Erythroblast (primary cell): ENCODE results near the gene GCLM.

ENCODE experiments used
- GATA1 ChIP-seq: IDR thresholded peaks from 2 replicates; pipeline ENCODE4 v1.6.1; 2011; ENCODE audit warnings: low read depth, mild to moderate bottlenecking, control low read depth, low read length, moderate library complexity
- POLR2A ChIP-seq: IDR thresholded peaks from 2 replicates; pipeline ENCODE4 v1.6.1; 2011; ENCODE audit warnings: mild to moderate bottlenecking, low read length

DNA sequence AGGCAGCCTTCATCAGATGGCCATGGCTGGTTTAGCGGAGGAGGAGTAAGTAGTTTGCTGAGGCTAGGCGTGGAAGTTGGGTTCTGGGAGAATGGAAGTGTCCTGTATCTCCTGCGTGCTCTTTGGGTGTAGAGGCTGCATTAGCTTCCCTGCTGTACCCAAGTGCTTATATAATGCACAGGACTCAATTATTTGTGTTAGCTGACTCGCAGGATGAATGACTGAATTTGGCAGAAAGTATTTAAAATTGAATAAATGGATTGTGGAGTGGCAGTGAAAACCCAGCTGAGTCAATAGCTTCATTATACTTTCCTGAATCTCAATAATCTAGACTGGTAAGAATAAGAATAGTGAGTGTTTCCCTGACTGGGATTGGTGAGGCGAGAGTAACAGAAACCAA lies 44.0 kb downstream of the GCLM start:
- TF ChIP-seq POLR2A (no peak), GATA1 (no peak)
